H1 (cell line): Measurements from ENCODE around the gene KLHDC8B. TPM values are rescaled to one million over a fixed set of nuclear protein-coding genes. Genes with fewer than 3 reads are reported as not detected.
A peak's percentile ranks its signal among the peaks of the same experiment; 100 is the strongest.

Experiments used
- CTCF ChIA-PET: fragments of 300-600 bp; sonication (Branson Sonifier 250); formaldehyde crosslinking; loops from one replicate; lab custom pipeline; 2021; ENCODE audit not compliant: partially characterized antibody; lab: Charles Lee
- POLR2A ChIA-PET: fragments of 300-600 bp; sonication (Branson Sonifier 250); formaldehyde crosslinking; loops from one replicate; lab custom pipeline; 2021; ENCODE audit warnings: inconsistent platforms; ENCODE audit not compliant: partially characterized antibody; lab: Charles Lee
- DNase-seq, 2 experiments: peaks; one replicate each; pipeline versions ENCODE4 v3.0.0 to v3.0.0-alpha.2; 2010 to 2022; ENCODE audit warnings: low spot score in 2 of 2, low read depth in 1 of 2, mixed read lengths in 1 of 2
- FAIRE-seq: peaks from 2 replicates; lab custom pipeline; 2011; peaks lifted over from hg19 to GRCh38; lab: Jason Lieb, UNC
- H2AFZ ChIP-seq: 2 replicates; pipeline ENCODE4 v1.8.1; 2012; ENCODE audit warnings: low read length, inconsistent platforms
- H2AK5ac ChIP-seq: 2 replicates; pipeline ENCODE4 v1.6.1; 2013; ENCODE audit warnings: low read depth, low read length
- H2BK120ac ChIP-seq: replicated peaks from 2 replicates; pipeline ENCODE3; 2013; ENCODE audit warnings: low read depth, low read length, inconsistent platforms
- H2BK12ac ChIP-seq: 2 replicates; pipeline ENCODE4 v1.6.1; 2013; ENCODE audit warnings: low read depth, low read length
- H2BK15ac ChIP-seq: 2 replicates; pipeline ENCODE4 v1.6.1; 2013; ENCODE audit warnings: low read length
- H2BK20ac ChIP-seq: 2 replicates; pipeline ENCODE4 v1.6.1; 2013; ENCODE audit warnings: low read length
- H2BK5ac ChIP-seq: 2 replicates; pipeline ENCODE4 v1.6.1; 2013; ENCODE audit warnings: low read depth, low read length
- H3K14ac ChIP-seq: 2 replicates; pipeline ENCODE4 v1.6.1; 2013; ENCODE audit warnings: inconsistent platforms; ENCODE audit not compliant: insufficient read length
- H3K18ac ChIP-seq: 2 replicates; pipeline ENCODE4 v1.6.1; 2013; ENCODE audit warnings: low read length; ENCODE audit errors: extremely low read depth
- H3K23ac ChIP-seq: 2 replicates; pipeline ENCODE4 v1.6.1; 2013; ENCODE audit warnings: inconsistent platforms; ENCODE audit not compliant: insufficient read length
- H3K23me2 ChIP-seq: 2 replicates; pipeline ENCODE4 v1.6.1; 2013; ENCODE audit warnings: low read depth, low read length
- H3K27ac ChIP-seq: 2 replicates; pipeline ENCODE4 v1.6.1; 2011; ENCODE audit warnings: low read depth, low read length, inconsistent platforms
- H3K27me3 ChIP-seq, 4 experiments: replicated peaks in 1 of 4; 1 replicate in 1 of 4; 2 replicates in 3 of 4; pipeline versions ENCODE4 v1.6.1 to v1.8.1; 2011 to 2013; ENCODE audit warnings: low read length in 3 of 4, mild to moderate bottlenecking in 3 of 4, inconsistent platforms in 2 of 4, mixed read lengths in 2 of 4, moderate library complexity in 1 of 4; ENCODE audit not compliant: control insufficient read depth in 3 of 4, insufficient read depth in 3 of 4; ENCODE audit errors: extremely low read depth in 1 of 4
- H3K36me3 ChIP-seq, 4 experiments: 2 replicates each; pipeline versions ENCODE4 v1.6.1 to v1.8.1; 2011 to 2013; ENCODE audit warnings: mild to moderate bottlenecking in 4 of 4, low read length in 3 of 4, moderate library complexity in 2 of 4, control low read depth in 1 of 4, inconsistent platforms in 1 of 4; ENCODE audit not compliant: insufficient read depth in 4 of 4, control insufficient read depth in 2 of 4
- H3K4ac ChIP-seq: replicated peaks from 2 replicates; pipeline ENCODE3; 2013; ENCODE audit warnings: low read length, low read depth, mixed read lengths, inconsistent platforms; ENCODE audit not compliant: insufficient read length
- H3K4me1 ChIP-seq, 4 experiments: replicated peaks in 1 of 4; 1 replicate in 1 of 4; 2 replicates in 3 of 4; pipeline versions ENCODE4 v1.6.1 to v1.8.1; 2011 to 2013; ENCODE audit warnings: low read length in 3 of 4, inconsistent platforms in 2 of 4, mixed read lengths in 1 of 4; ENCODE audit not compliant: insufficient read depth in 4 of 4, control insufficient read depth in 3 of 4
- H3K4me2 ChIP-seq, 2 experiments: 2 replicates each; pipeline versions ENCODE4 v1.6.1 to v1.8.1; 2011 to 2013; ENCODE audit warnings: low read depth in 2 of 2, low read length in 2 of 2, control low read depth in 1 of 2, inconsistent platforms in 1 of 2, mild to moderate bottlenecking in 1 of 2; ENCODE audit not compliant: insufficient read depth in 1 of 2
- H3K4me3 ChIP-seq, 4 experiments: fragments of 200-600, 300-600 bp in 1 of 4; sonication (generic), shearing (Covaris generic), sonication (Bioruptor Twin) in 1 of 4; 2 replicates each; pipeline versions ENCODE4 v1.5.1 to v1.8.1; 2011 to 2016; ENCODE audit warnings: low read length in 4 of 4, low read depth in 3 of 4, control low read depth in 2 of 4, inconsistent platforms in 2 of 4, mild to moderate bottlenecking in 2 of 4, mixed read lengths in 1 of 4, moderate library complexity in 1 of 4; ENCODE audit not compliant: insufficient read depth in 2 of 4; ENCODE audit errors: extremely low read depth in 1 of 4
- H3K56ac ChIP-seq: replicated peaks from 2 replicates; pipeline ENCODE3; 2013; ENCODE audit warnings: low read depth, mild to moderate bottlenecking, mixed read lengths, low read length, inconsistent platforms; ENCODE audit not compliant: insufficient read length
- H3K79me1 ChIP-seq: 2 replicates; pipeline ENCODE4 v1.6.1; 2013; ENCODE audit warnings: low read depth, low read length, control low read depth
- H3K79me2 ChIP-seq, 2 experiments: 2 replicates each; pipeline versions ENCODE4 v1.6.1 to v1.8.1; 2012 to 2013; ENCODE audit warnings: low read length in 2 of 2, mild to moderate bottlenecking in 2 of 2, inconsistent platforms in 1 of 2; ENCODE audit not compliant: insufficient read depth in 2 of 2, control insufficient read depth in 1 of 2
- H3K9ac ChIP-seq, 4 experiments: replicated peaks in 1 of 4; 1 replicate in 1 of 4; 2 replicates in 3 of 4; pipeline versions ENCODE4 v1.6.1 to v1.8.1; 2011 to 2013; ENCODE audit warnings: low read depth in 3 of 4, low read length in 3 of 4, control low read depth in 2 of 4, mild to moderate bottlenecking in 2 of 4, moderate library complexity in 2 of 4, inconsistent platforms in 1 of 4; ENCODE audit errors: extremely low read depth in 1 of 4
- H3K9me3 ChIP-seq, 2 experiments: 2 replicates each; pipeline versions ENCODE4 v1.6.1 to v1.8.1; 2012 to 2013; ENCODE audit warnings: mild to moderate bottlenecking in 2 of 2, moderate library complexity in 2 of 2, control low read depth in 1 of 2, inconsistent platforms in 1 of 2, low read depth in 1 of 2, low read length in 1 of 2, mixed read lengths in 1 of 2; ENCODE audit not compliant: insufficient read depth in 2 of 2
- H4K20me1 ChIP-seq, 2 experiments: replicated peaks in 1 of 2; 2 replicates each; pipeline versions ENCODE3 to v1.8.1; 2011 to 2013; ENCODE audit warnings: inconsistent platforms in 2 of 2, low read length in 2 of 2, mild to moderate bottlenecking in 1 of 2; ENCODE audit not compliant: insufficient read depth in 2 of 2, control insufficient read depth in 1 of 2
- H4K5ac ChIP-seq: 2 replicates; pipeline ENCODE4 v1.6.1; 2013; ENCODE audit warnings: low read length, low read depth, mixed read lengths, inconsistent platforms; ENCODE audit not compliant: insufficient read length
- H4K8ac ChIP-seq: 2 replicates; pipeline ENCODE4 v1.8.0; 2013; ENCODE audit warnings: mild to moderate bottlenecking, moderate library complexity, low read length, inconsistent platforms; ENCODE audit not compliant: insufficient read depth; ENCODE audit errors: extremely low read depth
- H4K91ac ChIP-seq: replicated peaks from 2 replicates; pipeline ENCODE3; 2013; ENCODE audit warnings: low read length, mixed read lengths, inconsistent platforms; ENCODE audit not compliant: insufficient read length
- RAD21 ChIP-seq, 2 experiments: IDR thresholded peaks in 1 of 2; conservative IDR thresholded peaks in 1 of 2; 2 replicates each; pipeline ENCODE4 v1.6.1; 2011; ENCODE audit warnings: low read depth in 2 of 2, low read length in 2 of 2, improper control_type of control experiment in 1 of 2, inconsistent platforms in 1 of 2, mild to moderate bottlenecking in 1 of 2, moderate library complexity in 1 of 2
- WGBS, 2 experiments: shearing (Covaris generic) in 1 of 2; methylation state at CpG; one replicate each; pipeline versions ENCODE4 v1.1.6 to v1.1.7; 2013 to 2015; ENCODE audit warnings: low lambda C conversion rate in 2 of 2, mixed read lengths in 2 of 2, inconsistent platforms in 1 of 2, low coverage in 1 of 2, missing lambda C conversion rate in 1 of 2; ENCODE audit not compliant: insufficient replicate concordance in 2 of 2, insufficient coverage in 1 of 2, insufficient read length in 1 of 2; ENCODE audit errors: extremely low coverage in 1 of 2, missing lambda C conversion rate in 1 of 2; 5-methylcytosine and 5-hydroxymethylcytosine counted together
- polyA plus RNA-seq, 7 experiments: library from polyadenylated mRNA; depleted of rRNA in 3 of 7; stranded (reverse) in 5 of 7; unstranded in 2 of 7; fragments of >200 nt in 5 of 7; fragments of 200-250 nt in 2 of 7; gene quantifications; 1 replicate in 5 of 7; 2 replicates in 1 of 7; 4 replicates in 1 of 7; pipeline versions ENCODE4 v1.2.1 to v1.2.3, GENCODE V29; 2011 to 2013; ENCODE audit warnings: missing spikeins in 2 of 7, mixed read lengths in 2 of 7
- total RNA-seq: library from RNA; stranded (reverse); fragmentation: NEBNext Ultra II Directional; extraction: Animal tissue kit (Norgen Biotek cat#: 25700); gene quantifications from 2 replicates; pipeline ENCODE4 v1.2.1, GENCODE V29; 2021
- TF ChIP-seq, protein P1 (sequence below), 3 experiments: IDR thresholded peaks; 1 replicate in 2 of 3; 2 replicates in 1 of 3; pipeline versions ENCODE4 v1.5.1 to v1.6.1; 2011; ENCODE audit warnings: low read length in 3 of 3, mild to moderate bottlenecking in 3 of 3, inconsistent platforms in 2 of 3, low read depth in 1 of 3, moderate library complexity in 1 of 3; ENCODE audit not compliant: insufficient read depth in 1 of 3; ENCODE audit errors: control extremely low read depth in 1 of 3

Gene KLHDC8B
- total and polyA plus RNA-seq, 2 of the 8 experiments (the other 6 are each of a cell fraction or from before 2014, with no cell fraction given), result 15.8 to 21.3 TPM

DNA sequence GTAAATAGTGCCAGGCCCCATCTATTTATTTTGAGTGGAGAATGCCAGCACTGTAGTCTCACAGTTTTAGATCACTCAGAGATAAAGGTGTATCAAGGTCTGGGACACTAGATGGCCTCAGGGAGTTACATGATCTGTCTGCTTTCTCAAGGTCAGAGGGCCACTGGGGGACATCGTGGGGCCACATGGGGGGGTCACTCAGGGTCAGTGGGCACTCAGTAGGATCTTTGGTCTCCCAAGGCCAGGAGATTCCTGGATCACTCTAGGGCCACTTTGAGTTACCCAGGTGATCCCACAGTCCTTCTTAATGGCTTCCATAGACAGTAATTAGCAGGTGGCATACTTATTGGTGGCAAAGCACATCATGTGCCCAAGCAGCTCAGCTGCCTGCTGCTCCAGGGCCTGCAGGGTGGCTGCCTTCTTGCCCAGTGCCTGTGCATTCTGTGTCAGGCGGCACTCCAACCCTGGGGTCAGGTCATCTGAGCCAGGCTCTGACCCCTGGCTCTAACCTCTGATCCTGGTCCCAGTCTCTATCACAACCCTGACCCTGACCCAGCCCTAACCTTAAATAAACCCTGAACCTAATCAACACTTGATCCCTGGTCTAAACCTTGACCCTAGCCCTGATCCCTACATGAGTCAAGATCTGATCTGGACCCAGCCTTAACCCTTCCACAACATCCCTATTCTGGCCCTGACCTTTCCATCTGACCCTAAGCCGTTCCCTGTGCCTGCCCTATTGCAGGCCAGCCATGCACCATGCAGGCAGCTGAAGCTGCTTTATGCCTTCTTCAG, 36.7 kb upstream of the KLHDC8B start:
- Histone ChIP-seq H2BK120ac (no peak overlapping the region), H3K27me3 (no peaks in the 10 kb centered on the region; a peak in 2 of 7 replicates), H3K18ac (no peak overlapping the region), H3K4me1 (peaks cover 0 to 8% (median 7%) of the 10 kb centered on the region in 4 experiments; a peak in 6 of 7 replicates), H3K79me2 (no peaks in the 10 kb centered on the region), H2BK15ac (0 out of 2 replicates have a peak overlapping the region, but pooled peaks have one; percentile 23), H3K14ac (no peak overlapping the region), H3K4me2 (peak overlapping the region in 1 of 2 experiments; percentile 76; a peak in 1 of 4 replicates), H3K56ac (no peak overlapping the region), H3K4me3 (peak overlapping the region in 1 of 4 experiments; percentile 74; a peak in 1 of 8 replicates), H3K4ac (no peak overlapping the region), H3K27ac (no peak overlapping the region), H4K5ac (no peak overlapping the region), H2BK5ac (0 out of 2 replicates have a peak overlapping the region, but pooled peaks have one; percentile 37), H2AFZ (no peak overlapping the region), H3K9ac (no peak overlapping the region), H3K79me1 (0 out of 2 replicates have a peak, but pooled peaks cover 4% of the 10 kb centered on the region), H2AK5ac (no peak overlapping the region), H2BK12ac (no peak overlapping the region), H2BK20ac (no peak overlapping the region; the same call in 1 of the 2 replicates), H3K9me3 (no peaks in the 10 kb centered on the region), H3K23ac (no peak overlapping the region), H3K23me2 (peaks cover 12% of the 10 kb centered on the region), H4K20me1 (peaks cover 0 to 2% of the 10 kb centered on the region in 2 experiments), H4K91ac (no peak overlapping the region), H4K8ac (no peak overlapping the region), H3K36me3 (0 out of 8 replicates have a peak, but pooled peaks cover 0 to under 1% (median 0%) of the 10 kb centered on the region in 4 experiments)
- ChIA-PET POLR2A (interaction anchor here (0.5 to 2.4 kb wide), 6 partner anchors 13 to 113 kb away, joined by 3 to 14 read pairs (median 6); partner anchors contain the start of genes NDUFAF3 and USP19), CTCF (interaction anchor here (0.7 to 5.5 kb wide), 4 partner anchors 13 to 135 kb away, joined by 3 to 43 read pairs (median 4); no protein-coding TSS in a partner anchor)
- DNase-seq (no peak), FAIRE-seq (no peak)
- TF ChIP-seq, protein P1, sequence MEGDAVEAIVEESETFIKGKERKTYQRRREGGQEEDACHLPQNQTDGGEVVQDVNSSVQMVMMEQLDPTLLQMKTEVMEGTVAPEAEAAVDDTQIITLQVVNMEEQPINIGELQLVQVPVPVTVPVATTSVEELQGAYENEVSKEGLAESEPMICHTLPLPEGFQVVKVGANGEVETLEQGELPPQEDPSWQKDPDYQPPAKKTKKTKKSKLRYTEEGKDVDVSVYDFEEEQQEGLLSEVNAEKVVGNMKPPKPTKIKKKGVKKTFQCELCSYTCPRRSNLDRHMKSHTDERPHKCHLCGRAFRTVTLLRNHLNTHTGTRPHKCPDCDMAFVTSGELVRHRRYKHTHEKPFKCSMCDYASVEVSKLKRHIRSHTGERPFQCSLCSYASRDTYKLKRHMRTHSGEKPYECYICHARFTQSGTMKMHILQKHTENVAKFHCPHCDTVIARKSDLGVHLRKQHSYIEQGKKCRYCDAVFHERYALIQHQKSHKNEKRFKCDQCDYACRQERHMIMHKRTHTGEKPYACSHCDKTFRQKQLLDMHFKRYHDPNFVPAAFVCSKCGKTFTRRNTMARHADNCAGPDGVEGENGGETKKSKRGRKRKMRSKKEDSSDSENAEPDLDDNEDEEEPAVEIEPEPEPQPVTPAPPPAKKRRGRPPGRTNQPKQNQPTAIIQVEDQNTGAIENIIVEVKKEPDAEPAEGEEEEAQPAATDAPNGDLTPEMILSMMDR (IDR thresholded peaks at IDR 0.05; ENCODE audit: control extremely low read depth in 1 of 3, insufficient read depth in 1 of 3, low read depth in 1 of 3, low read length in 3 of 3), result no peak
- TF ChIP-seq RAD21 (IDR thresholded peaks at IDR 0.05 in 1 of 2, conservative IDR thresholded peaks at IDR 0.05 in 1 of 2; ENCODE audit: low read depth in 2 of 2, low read length in 2 of 2), result peak; percentile 7 to 40; a peak in 2 of 4 replicates
- WGBS, 2 experiments, result 67% methylated on average over 3 of the region's 3 CpGs; no CpG with 5 or more reads in 1 of the 2 experiments
